Osteocyte (in vitro differentiated cells): Measurements from ENCODE around the gene RPL36. TPM values are rescaled to one million over a fixed set of nuclear protein-coding genes. Genes with fewer than 3 reads are reported as not detected.
A peak's percentile ranks its signal among the peaks of the same experiment; 100 is the strongest.

Experiments
- DNase-seq: peaks from one replicate; pipeline ENCODE4 v3.0.0; 2021; ENCODE audit warnings: mixed read lengths; ENCODE audit not compliant: unreplicated experiment; ENCODE audit errors: extremely low spot score
- H3K27ac Mint-ChIP-seq: one replicate; pipeline ENCODE4 v1.8.0; 2021; ENCODE audit warnings: mild to moderate bottlenecking, mixed read lengths; ENCODE audit not compliant: unreplicated experiment
- H3K27me3 Mint-ChIP-seq: one replicate; pipeline ENCODE4 v1.8.0; 2021; ENCODE audit warnings: mixed read lengths; ENCODE audit not compliant: unreplicated experiment
- H3K36me3 Mint-ChIP-seq: one replicate; pipeline ENCODE4 v1.8.0; 2021; ENCODE audit warnings: mixed read lengths; ENCODE audit not compliant: unreplicated experiment
- H3K4me1 Mint-ChIP-seq: one replicate; pipeline ENCODE4 v1.8.0; 2021; ENCODE audit warnings: mixed read lengths; ENCODE audit not compliant: unreplicated experiment
- H3K4me3 Mint-ChIP-seq: one replicate; pipeline ENCODE4 v1.8.0; 2021; ENCODE audit warnings: mild to moderate bottlenecking, moderate library complexity, mixed read lengths; ENCODE audit not compliant: unreplicated experiment
- H3K9me3 Mint-ChIP-seq: one replicate; pipeline ENCODE4 v1.8.0; 2021; ENCODE audit warnings: mixed read lengths; ENCODE audit not compliant: unreplicated experiment
- CTCF ChIP-seq: fragments of 200-600 bp; sonication (generic); IDR thresholded peaks from 2 replicates; pipeline ENCODE4 v1.5.0; 2021; ENCODE audit warnings: antibody characterized with exemption, mild to moderate bottlenecking, moderate library complexity
- long read RNA-seq: library from polyadenylated mRNA; unstranded; transcript quantifications from one replicate; pipeline ENCODE4 v2.0.0, GENCODE V29; 2021
- total RNA-seq: library from RNA; stranded (reverse); gene quantifications from 2 replicates; pipeline ENCODE4 v1.2.1, GENCODE V29; 2021

Gene RPL36
- total RNA-seq: 716 and 728 TPM in 2 replicates
- long read RNA-seq, transcript RPL36-201 (4 exons, 707 nt): major isoform, 221 of 225 reads
- long read RNA-seq, partial matches to known transcripts: 0 of 225 reads
- long read RNA-seq, other reads (novel, unspliced or antisense): 0 of 225 reads

- H3K36me3 Mint-ChIP-seq: peaks cover 11% of the 10 kb centered on the region
- H3K4me1 Mint-ChIP-seq: peaks cover 21% of the 10 kb centered on the region
- TF ChIP-seq CTCF: peak; percentile 95
- H3K27ac Mint-ChIP-seq: peak within 1 kb of the TSS; percentile 93
- H3K9me3 Mint-ChIP-seq: no peaks in the 10 kb centered on the region
- peak; percentile 100 for DNase-seq
- no peaks in the 10 kb centered on the region for H3K27me3 Mint-ChIP-seq
- peak within 1 kb of the TSS; percentile 97 for H3K4me3 Mint-ChIP-seq
These were observed at the start of gene RPL36 for GRCh38 chr19:5690125-5690954. Gene RPL36, plus strand, starts transcription at chr19:5690295. Its CDS starts 213 bp downstream, at chr19:5690508.

- H3K36me3 Mint-ChIP-seq: peaks cover 24% of the 10 kb centered on the region
These were observed 48.9 kb upstream of the RPL36 start for GRCh38 chr19:5641171-5641570.

GRCh38 chr19:5642204-5642603 is 47.9 kb upstream of the RPL36 start:
- H3K27ac Mint-ChIP-seq: peak overlapping the region; percentile 18
- no peak for TF ChIP-seq CTCF
- H3K4me1 Mint-ChIP-seq: no peaks in the 10 kb centered on the region
- no peak for DNase-seq
- H3K9me3 Mint-ChIP-seq: no peaks in the 10 kb centered on the region
- no peak overlapping the region for H3K4me3 Mint-ChIP-seq
- peaks cover 34% of the 10 kb centered on the region for H3K36me3 Mint-ChIP-seq
- H3K27me3 Mint-ChIP-seq: no peaks in the 10 kb centered on the region

More at GRCh38 chr19:5641171-5641570, 48.9 kb upstream of the RPL36 start:
- H3K4me1 Mint-ChIP-seq: peaks cover 2% of the 10 kb centered on the region
- no peak overlapping the region for H3K4me3 Mint-ChIP-seq
- H3K9me3 Mint-ChIP-seq: no peaks in the 10 kb centered on the region
- no peaks in the 10 kb centered on the region for H3K27me3 Mint-ChIP-seq
- no peak for DNase-seq
- TF ChIP-seq CTCF: no peak
- no peak overlapping the region for H3K27ac Mint-ChIP-seq

- Mint-ChIP-seq H3K27me3 (no peaks in the 10 kb centered on the region), H3K36me3 (peaks cover 38% of the 10 kb centered on the region), H3K9me3 (no peaks in the 10 kb centered on the region), H3K4me1 (no peaks in the 10 kb centered on the region), H3K4me3 (no peak overlapping the region), H3K27ac (no peak overlapping the region)
- TF ChIP-seq CTCF: no peak
- no peak for DNase-seq
These were observed 47.0 kb upstream of the RPL36 start for GRCh38 chr19:5643060-5643459.

- peaks cover 43% of the 10 kb centered on the region for H3K36me3 Mint-ChIP-seq
- H3K4me1 Mint-ChIP-seq: no peaks in the 10 kb centered on the region
- H3K27me3 Mint-ChIP-seq: no peaks in the 10 kb centered on the region
- no peak overlapping the region for H3K27ac Mint-ChIP-seq
- no peaks in the 10 kb centered on the region for H3K9me3 Mint-ChIP-seq
- H3K4me3 Mint-ChIP-seq: no peak overlapping the region
- DNase-seq: no peak
- TF ChIP-seq CTCF: no peak
These were observed 46.1 kb upstream of the RPL36 start for GRCh38 chr19:5644037-5644436.
